ENCODE data around the gene RANBP1. TPM values are rescaled to one million over a fixed set of nuclear protein-coding genes. Genes with fewer than 3 reads are reported as not detected.

The RANBP1 gene
- total and polyA plus RNA-seq, 3 donors from 2014 or later = 247 to 318 (median 284) TPM

DNA sequence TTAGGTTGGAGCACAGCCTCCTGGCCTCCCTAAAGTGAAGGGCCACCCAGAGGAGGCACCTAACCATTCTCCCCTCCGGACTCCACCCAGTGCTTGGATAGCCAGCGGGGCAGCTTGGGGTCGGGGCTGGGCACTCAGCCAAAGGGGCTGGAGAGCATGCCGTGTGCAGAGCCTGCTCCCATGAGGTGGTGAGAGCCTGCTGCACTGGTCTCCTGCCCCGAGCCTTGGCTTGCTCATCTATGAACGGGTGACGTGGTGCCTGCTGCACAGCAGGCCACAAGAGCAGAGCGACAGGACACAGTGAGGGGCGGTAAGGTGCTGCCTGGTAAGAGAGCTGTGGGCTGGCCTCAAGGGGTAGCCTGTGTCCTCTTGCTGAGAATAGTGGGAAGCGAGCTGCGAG lies 49.0 kb downstream of the RANBP1 start:
- 47 to 68% methylated on average over 5 to 6 of the region's 11 CpGs for WGBS, 2 donors
- DNase-seq = no peak
- Histone ChIP-seq H3K27ac (no peak overlapping the region), H3K27me3 (no peaks in the 10 kb centered on the region), H3K4me1 (no peaks in the 10 kb centered on the region), H3K36me3 (ENCODE audit: low read depth, missing control alignments) (no peaks in the 10 kb centered on the region), H3K4me3 (no peak overlapping the region), H3K9me3 (no peaks in the 10 kb centered on the region)
- TF ChIP-seq POLR2A (IDR thresholded peaks at IDR 0.05) = no peak
- TF ChIP-seq, protein P1, sequence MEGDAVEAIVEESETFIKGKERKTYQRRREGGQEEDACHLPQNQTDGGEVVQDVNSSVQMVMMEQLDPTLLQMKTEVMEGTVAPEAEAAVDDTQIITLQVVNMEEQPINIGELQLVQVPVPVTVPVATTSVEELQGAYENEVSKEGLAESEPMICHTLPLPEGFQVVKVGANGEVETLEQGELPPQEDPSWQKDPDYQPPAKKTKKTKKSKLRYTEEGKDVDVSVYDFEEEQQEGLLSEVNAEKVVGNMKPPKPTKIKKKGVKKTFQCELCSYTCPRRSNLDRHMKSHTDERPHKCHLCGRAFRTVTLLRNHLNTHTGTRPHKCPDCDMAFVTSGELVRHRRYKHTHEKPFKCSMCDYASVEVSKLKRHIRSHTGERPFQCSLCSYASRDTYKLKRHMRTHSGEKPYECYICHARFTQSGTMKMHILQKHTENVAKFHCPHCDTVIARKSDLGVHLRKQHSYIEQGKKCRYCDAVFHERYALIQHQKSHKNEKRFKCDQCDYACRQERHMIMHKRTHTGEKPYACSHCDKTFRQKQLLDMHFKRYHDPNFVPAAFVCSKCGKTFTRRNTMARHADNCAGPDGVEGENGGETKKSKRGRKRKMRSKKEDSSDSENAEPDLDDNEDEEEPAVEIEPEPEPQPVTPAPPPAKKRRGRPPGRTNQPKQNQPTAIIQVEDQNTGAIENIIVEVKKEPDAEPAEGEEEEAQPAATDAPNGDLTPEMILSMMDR (IDR thresholded peaks at IDR 0.05) = no peak
- intact Hi-C loops (cut with DNase I; ENCODE audit: low total_unique reads) = no loop called here

DNA sequence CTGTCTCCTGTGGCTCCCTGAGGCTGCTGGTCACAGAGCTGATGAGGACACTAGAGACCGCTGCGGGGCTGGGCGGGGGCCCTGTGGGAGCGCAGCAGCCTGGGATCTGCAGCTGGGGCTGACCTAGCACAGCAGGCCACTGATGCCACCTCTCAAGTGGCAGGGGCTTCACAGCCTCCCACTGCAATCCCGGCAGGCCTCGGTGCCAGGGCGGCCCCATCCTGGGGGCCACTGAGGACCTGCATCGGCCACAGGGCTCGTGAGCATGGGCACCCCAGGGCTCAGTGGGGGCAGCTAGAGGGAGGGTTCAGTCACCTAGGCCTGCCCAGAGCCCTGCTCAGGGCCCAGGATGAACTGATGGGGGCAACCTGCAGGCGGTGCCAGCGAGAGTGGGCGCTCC lies 49.5 kb downstream of the RANBP1 start:
- Histone ChIP-seq H3K36me3 (ENCODE audit: low read depth, missing control alignments) (no peaks in the 10 kb centered on the region), H3K4me3 (no peak overlapping the region), H3K9me3 (no peaks in the 10 kb centered on the region), H3K4me1 (no peaks in the 10 kb centered on the region), H3K27ac (no peak overlapping the region), H3K27me3 (no peaks in the 10 kb centered on the region)
- TF ChIP-seq POLR2A (IDR thresholded peaks at IDR 0.05) = no peak
- TF ChIP-seq, protein P1 (IDR thresholded peaks at IDR 0.05) = no peak
- intact Hi-C loops (cut with DNase I; ENCODE audit: low total_unique reads) = no loop called here
- no peak for DNase-seq
- WGBS, 2 donors = 89 to 94% methylated on average over 7 to 12 of the region's 12 CpGs

DNA sequence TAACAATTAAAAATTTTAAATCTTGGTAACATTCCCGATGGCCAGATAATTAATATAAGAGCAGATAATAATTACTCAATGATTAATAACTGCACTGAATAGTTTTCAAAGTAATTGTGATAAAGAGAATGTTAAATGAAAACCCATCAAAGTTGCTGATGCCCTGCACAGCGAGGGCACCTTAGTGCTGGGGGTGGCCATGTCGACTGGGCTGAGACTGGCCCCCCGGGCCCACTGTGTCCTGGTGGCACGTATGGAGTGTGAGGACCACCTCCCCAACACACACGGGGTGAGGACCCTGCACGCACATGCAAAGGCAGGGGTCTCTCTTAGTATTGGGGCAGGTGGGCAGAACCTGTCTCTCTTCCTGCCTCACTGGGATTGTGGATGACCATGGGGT lies 50.0 kb downstream of the RANBP1 start:
- no peaks in the 10 kb centered on the region for H3K9me3 ChIP-seq
- intact Hi-C loops (cut with DNase I; ENCODE audit: low total_unique reads) = no loop called here
- 78 to 95% methylated on average over 6 to 7 of the region's 7 CpGs for WGBS, 2 donors
- no peak overlapping the region for H3K4me3 ChIP-seq
- no peak for DNase-seq
- no peak for TF ChIP-seq POLR2A (IDR thresholded peaks at IDR 0.05)
- TF ChIP-seq, protein P1 (IDR thresholded peaks at IDR 0.05) = no peak
- no peak overlapping the region for H3K27ac ChIP-seq
- no peaks in the 10 kb centered on the region for H3K4me1 ChIP-seq
- no peaks in the 10 kb centered on the region for H3K36me3 ChIP-seq (ENCODE audit: low read depth, missing control alignments)
- H3K27me3 ChIP-seq = no peaks in the 10 kb centered on the region

DNA sequence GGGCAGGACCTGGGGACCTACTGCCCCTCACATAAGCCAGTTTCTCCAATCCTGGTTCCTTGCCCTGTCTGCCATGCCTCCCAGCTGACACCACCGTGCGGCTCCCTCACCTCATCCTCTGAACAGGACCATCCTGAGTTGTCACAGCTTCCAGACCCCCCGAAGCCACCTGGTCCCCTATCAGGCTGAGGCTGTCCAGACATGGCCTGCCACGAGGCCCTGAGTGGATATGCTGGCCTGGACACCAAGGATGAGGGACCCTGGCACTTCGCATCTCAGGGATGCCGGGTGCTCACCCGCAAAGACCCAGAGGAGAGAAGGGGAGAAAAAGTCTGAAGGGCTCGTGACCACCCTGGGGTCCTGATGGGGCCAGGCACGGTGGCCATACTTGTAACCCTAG lies 50.8 kb downstream of the RANBP1 start:
- no peak overlapping the region for H3K4me3 ChIP-seq
- no peak for DNase-seq
- H3K36me3 ChIP-seq (ENCODE audit: low read depth, missing control alignments) = no peaks in the 10 kb centered on the region
- H3K9me3 ChIP-seq = no peaks in the 10 kb centered on the region
- H3K27ac ChIP-seq = no peak overlapping the region
- no peaks in the 10 kb centered on the region for H3K27me3 ChIP-seq
- no peaks in the 10 kb centered on the region for H3K4me1 ChIP-seq
- intact Hi-C loops (cut with DNase I; ENCODE audit: low total_unique reads) = no loop called here
- 93 to 94% methylated on average over 9 of the region's 9 CpGs for WGBS, 2 donors
- TF ChIP-seq, protein P1 (IDR thresholded peaks at IDR 0.05) = no peak
- TF ChIP-seq POLR2A (IDR thresholded peaks at IDR 0.05) = no peak

DNA sequence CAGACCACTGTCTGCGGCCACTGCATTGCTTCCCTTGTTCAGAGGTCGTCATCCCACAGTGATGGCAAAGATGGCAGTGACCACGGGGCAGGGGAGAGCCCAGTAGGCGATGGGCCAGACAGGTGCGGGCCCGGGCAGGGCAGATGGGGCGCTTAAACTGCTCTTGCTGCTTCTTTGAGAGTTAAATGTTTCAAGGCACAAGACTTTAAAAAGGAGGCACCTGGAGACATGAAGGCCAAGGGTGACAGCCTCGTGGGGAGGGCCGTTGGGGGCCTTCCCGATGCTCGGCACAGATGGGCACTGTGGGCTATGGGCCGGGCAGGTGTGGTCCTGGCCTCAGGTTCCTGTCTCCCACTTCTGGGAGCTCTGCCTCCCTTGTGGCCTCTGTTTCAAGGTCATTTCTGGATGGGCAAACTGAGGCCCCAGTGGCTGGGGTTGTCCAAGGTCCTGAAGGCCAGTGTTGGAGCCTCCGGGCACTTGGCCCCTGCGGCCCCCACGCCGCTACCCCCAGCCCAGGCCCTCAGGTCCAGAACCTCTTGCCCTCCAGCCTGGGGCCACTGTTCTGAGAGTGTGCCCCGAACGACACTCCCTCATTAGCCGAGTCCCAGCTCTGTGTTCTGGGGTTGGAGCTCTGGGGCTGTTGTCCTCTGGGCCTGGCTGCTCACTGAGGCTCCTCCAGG lies 51.9 kb downstream of the RANBP1 start:
- no peak for DNase-seq
- Histone ChIP-seq H3K27ac (no peak overlapping the region), H3K4me3 (no peak overlapping the region), H3K9me3 (no peaks in the 10 kb centered on the region), H3K36me3 (ENCODE audit: low read depth, missing control alignments) (no peaks in the 10 kb centered on the region), H3K27me3 (no peaks in the 10 kb centered on the region), H3K4me1 (no peaks in the 10 kb centered on the region)
- WGBS, 2 donors = 89 to 93% methylated on average over 6 to 19 of the region's 19 CpGs
- TF ChIP-seq, protein P1 (IDR thresholded peaks at IDR 0.05) = no peak
- TF ChIP-seq POLR2A (IDR thresholded peaks at IDR 0.05) = no peak
- intact Hi-C loops (cut with DNase I; ENCODE audit: low total_unique reads) = no loop called here
